Progenitor cell of endocrine pancreas (in vitro differentiated cells): ENCODE data around the gene DOCK1. TPM values are rescaled to one million over a fixed set of nuclear protein-coding genes. Genes with fewer than 3 reads are reported as not detected.
"Not testable (repeated sequence)": the region's sequence is repeated elsewhere in the genome, so short reads cannot be mapped to it uniquely, and the experiment has no call there.

Experiments
- DNase-seq: peaks from one replicate; pipeline ENCODE4 v3.0.0; 2021; ENCODE audit warnings: low spot score; ENCODE audit not compliant: unreplicated experiment
- H3K27ac Mint-ChIP-seq: 2 replicates; pipeline ENCODE4 v1.8.0; 2021; ENCODE audit warnings: mild to moderate bottlenecking, moderate library complexity, mixed read lengths
- H3K27me3 Mint-ChIP-seq: 2 replicates; pipeline ENCODE4 v1.8.0; 2021; ENCODE audit warnings: mixed read lengths
- H3K36me3 Mint-ChIP-seq: 2 replicates; pipeline ENCODE4 v1.8.0; 2022; ENCODE audit warnings: mixed read lengths; ENCODE audit not compliant: insufficient read depth
- H3K4me1 Mint-ChIP-seq: 2 replicates; pipeline ENCODE4 v1.8.0; 2021; ENCODE audit warnings: low read depth, mixed read lengths
- H3K4me3 Mint-ChIP-seq: 2 replicates; pipeline ENCODE4 v1.8.0; 2021; ENCODE audit warnings: low read depth, mild to moderate bottlenecking, moderate library complexity, mixed read lengths
- H3K9me3 Mint-ChIP-seq: 2 replicates; pipeline ENCODE4 v1.8.0; 2021; ENCODE audit warnings: low read depth, mixed read lengths
- CTCF ChIP-seq: fragments of 200-600 bp; sonication (generic); IDR thresholded peaks from one replicate; pipeline ENCODE4 v1.5.0; 2021; ENCODE audit warnings: antibody characterized with exemption, mild to moderate bottlenecking; ENCODE audit not compliant: unreplicated experiment
- total RNA-seq: library from RNA; stranded (reverse); gene quantifications from 2 replicates; pipeline ENCODE4 v1.2.1, GENCODE V29; 2021

DOCK1 gene
- total RNA-seq, 1 donor from 2014 or later = 77.8 TPM

GRCh38 chr10:126932516-126932915, 27.3 kb downstream of the DOCK1 start:
- Mint-ChIP-seq H3K36me3 (peaks cover 15% of the 10 kb centered on the region), H3K27me3 (no peaks in the 10 kb centered on the region), H3K27ac (no peak overlapping the region), H3K4me3 (no peak overlapping the region), H3K9me3 (peaks cover 3% of the 10 kb centered on the region), H3K4me1 (peaks cover 3% of the 10 kb centered on the region)
- DNase-seq = no peak
- TF ChIP-seq CTCF = no peak

GRCh38 chr10:126933116-126933515, 27.9 kb downstream of the DOCK1 start:
- Mint-ChIP-seq H3K27ac (no peak overlapping the region), H3K4me1 (peaks cover 3% of the 10 kb centered on the region), H3K4me3 (no peak overlapping the region), H3K27me3 (no peaks in the 10 kb centered on the region), H3K9me3 (peaks cover 4% of the 10 kb centered on the region), H3K36me3 (peaks cover 11% of the 10 kb centered on the region)
- DNase-seq = no peak
- no peak for TF ChIP-seq CTCF

GRCh38 chr10:126935263-126935946, 30.2 kb downstream of the DOCK1 start:
- no peak overlapping the region for H3K4me3 Mint-ChIP-seq
- no peak for DNase-seq
- peaks cover 5% of the 10 kb centered on the region for H3K4me1 Mint-ChIP-seq
- peaks cover 13% of the 10 kb centered on the region for H3K36me3 Mint-ChIP-seq
- peaks cover 14% of the 10 kb centered on the region for H3K9me3 Mint-ChIP-seq
- no peak for TF ChIP-seq CTCF
- no peak overlapping the region for H3K27ac Mint-ChIP-seq
- no peaks in the 10 kb centered on the region for H3K27me3 Mint-ChIP-seq

GRCh38 chr10:126937026-126937425, 31.8 kb downstream of the DOCK1 start:
- Mint-ChIP-seq H3K4me1 (peaks cover 5% of the 10 kb centered on the region), H3K9me3 (peaks cover 14% of the 10 kb centered on the region), H3K4me3 (no peak overlapping the region)

GRCh38 chr10:126938121-126938520, 32.9 kb downstream of the DOCK1 start:
- not testable (repeated sequence) for H3K27me3 Mint-ChIP-seq, H3K27ac Mint-ChIP-seq, H3K4me1 Mint-ChIP-seq, DNase-seq, H3K4me3 Mint-ChIP-seq
- H3K36me3 Mint-ChIP-seq = peaks cover 16% of the 10 kb centered on the region
- peaks cover 14% of the 10 kb centered on the region for H3K9me3 Mint-ChIP-seq

More at GRCh38 chr10:126937026-126937425, 31.8 kb downstream of the DOCK1 start:
- H3K27ac Mint-ChIP-seq = no peak overlapping the region
- DNase-seq = no peak
- TF ChIP-seq CTCF = no peak
- H3K36me3 Mint-ChIP-seq = peaks cover 16% of the 10 kb centered on the region
- H3K27me3 Mint-ChIP-seq = no peaks in the 10 kb centered on the region

GRCh38 chr10:126939706-126940105, 34.5 kb downstream of the DOCK1 start:
- H3K36me3 Mint-ChIP-seq = peaks cover 18% of the 10 kb centered on the region

More at GRCh38 chr10:126939706-126940105, 34.5 kb downstream of the DOCK1 start:
- no peak for DNase-seq
- TF ChIP-seq CTCF = no peak
- H3K27me3 Mint-ChIP-seq = no peaks in the 10 kb centered on the region
- no peak overlapping the region for H3K27ac Mint-ChIP-seq
- H3K9me3 Mint-ChIP-seq = peaks cover 14% of the 10 kb centered on the region
- H3K4me3 Mint-ChIP-seq = no peak overlapping the region
- peaks cover 9% of the 10 kb centered on the region for H3K4me1 Mint-ChIP-seq
